C4-2B (cell line): ENCODE measurements around the gene SLC25A21.
"Not testable (repeated sequence)": the region's sequence is repeated elsewhere in the genome, so short reads cannot be mapped to it uniquely, and the experiment has no call there.

ENCODE experiments used
- H3K27ac ChIP-seq: fragments of 450-650 bp; 2 replicates; pipeline ENCODE4 v1.5.1; 2017
- ZFX ChIP-seq: fragments of 450-650 bp; IDR thresholded peaks from 2 replicates; pipeline ENCODE4 v1.6.1; 2017
- TF ChIP-seq, protein P1 (sequence below): fragments of 450-650 bp; conservative IDR thresholded peaks from 2 replicates; pipeline ENCODE4 v1.5.1; 2017; ENCODE audit warnings: mild to moderate bottlenecking

The SLC25A21 gene

DNA sequence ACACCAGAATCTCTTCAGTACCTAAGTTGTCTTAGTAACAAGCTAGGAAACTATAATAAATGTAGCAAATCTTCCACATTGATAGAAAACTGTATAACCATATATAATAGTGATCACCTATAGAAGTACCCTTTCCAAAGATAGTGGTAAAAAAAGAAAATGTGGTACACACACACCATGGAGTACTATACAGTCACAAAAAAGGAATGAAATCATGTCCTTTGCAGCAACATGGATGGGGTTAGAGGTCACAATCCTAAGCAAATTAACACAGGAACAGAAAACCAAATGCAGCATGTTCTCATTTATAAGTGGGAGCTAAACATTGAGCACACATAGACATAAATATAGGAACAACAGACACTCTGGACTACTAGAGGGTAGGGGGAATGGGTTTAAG, 90.5 kb downstream of the SLC25A21 start:
- TF ChIP-seq ZFX: no peak
- TF ChIP-seq, protein P1, sequence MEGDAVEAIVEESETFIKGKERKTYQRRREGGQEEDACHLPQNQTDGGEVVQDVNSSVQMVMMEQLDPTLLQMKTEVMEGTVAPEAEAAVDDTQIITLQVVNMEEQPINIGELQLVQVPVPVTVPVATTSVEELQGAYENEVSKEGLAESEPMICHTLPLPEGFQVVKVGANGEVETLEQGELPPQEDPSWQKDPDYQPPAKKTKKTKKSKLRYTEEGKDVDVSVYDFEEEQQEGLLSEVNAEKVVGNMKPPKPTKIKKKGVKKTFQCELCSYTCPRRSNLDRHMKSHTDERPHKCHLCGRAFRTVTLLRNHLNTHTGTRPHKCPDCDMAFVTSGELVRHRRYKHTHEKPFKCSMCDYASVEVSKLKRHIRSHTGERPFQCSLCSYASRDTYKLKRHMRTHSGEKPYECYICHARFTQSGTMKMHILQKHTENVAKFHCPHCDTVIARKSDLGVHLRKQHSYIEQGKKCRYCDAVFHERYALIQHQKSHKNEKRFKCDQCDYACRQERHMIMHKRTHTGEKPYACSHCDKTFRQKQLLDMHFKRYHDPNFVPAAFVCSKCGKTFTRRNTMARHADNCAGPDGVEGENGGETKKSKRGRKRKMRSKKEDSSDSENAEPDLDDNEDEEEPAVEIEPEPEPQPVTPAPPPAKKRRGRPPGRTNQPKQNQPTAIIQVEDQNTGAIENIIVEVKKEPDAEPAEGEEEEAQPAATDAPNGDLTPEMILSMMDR: no peak
- H3K27ac ChIP-seq: no peak overlapping the region

DNA sequence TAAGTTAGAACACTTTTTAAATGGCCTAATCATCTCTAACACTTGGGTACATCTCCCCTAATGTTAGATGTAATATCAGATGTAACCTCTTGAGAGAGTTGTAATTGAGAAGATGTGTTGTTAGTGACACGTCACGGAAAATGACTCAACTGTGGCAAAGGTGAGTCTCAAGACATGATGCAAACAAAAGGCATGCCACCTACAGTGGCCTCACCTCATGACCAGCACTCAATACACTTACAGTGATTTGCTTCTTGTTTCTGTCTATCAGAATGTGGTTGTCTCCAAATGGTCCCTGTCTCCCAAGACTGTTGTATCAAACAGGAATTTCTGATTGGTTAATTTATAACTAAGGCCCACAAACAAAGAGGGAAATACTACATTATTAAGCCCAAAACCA, 91.2 kb downstream of the SLC25A21 start:
- H3K27ac ChIP-seq: no peak overlapping the region
- TF ChIP-seq, protein P1: no peak
- TF ChIP-seq ZFX: no peak

DNA sequence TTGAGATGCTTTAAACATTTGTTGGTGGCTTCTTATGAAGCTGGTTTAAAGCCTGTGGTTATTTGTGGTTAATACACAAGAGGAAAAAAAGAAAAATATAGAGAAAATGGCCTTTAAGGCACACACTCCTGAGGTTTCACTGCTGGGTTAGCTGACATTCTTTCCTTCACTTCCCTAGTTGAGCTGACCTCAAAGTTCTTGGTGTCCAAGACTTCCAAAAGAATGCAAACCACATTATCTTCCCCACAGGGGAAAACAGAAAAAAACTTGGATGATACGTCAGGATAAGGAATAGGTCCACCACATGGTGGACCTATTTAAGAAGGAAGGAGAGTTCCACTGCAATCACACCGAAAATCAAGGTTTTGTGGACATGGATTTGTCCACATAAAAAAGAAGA, 94.3 kb downstream of the SLC25A21 start:
- TF ChIP-seq ZFX: no peak
- TF ChIP-seq, protein P1: no peak

DNA sequence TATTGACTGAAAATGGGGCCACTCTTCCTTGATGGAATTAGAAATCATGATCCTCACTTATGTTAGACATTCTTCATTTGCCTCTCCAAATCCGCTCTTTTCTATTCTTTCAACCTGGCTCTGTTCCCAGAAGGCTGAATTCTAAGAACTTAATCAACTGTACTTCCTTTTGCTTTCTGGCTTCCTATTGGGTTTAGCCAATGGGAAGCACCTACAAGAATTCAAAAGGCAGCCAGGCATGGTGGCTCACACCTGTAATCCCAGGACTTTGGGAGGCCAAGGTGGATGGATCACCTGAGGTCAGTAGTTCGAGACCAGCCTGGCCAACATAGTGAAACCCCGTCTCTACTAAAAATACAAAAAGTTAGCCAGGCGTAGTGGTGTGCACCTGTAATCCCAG, 98.1 kb downstream of the SLC25A21 start:
- not testable (repeated sequence) for H3K27ac ChIP-seq

More for the DNA sequence above, 94.3 kb downstream of the SLC25A21 start:
- H3K27ac ChIP-seq: no peak overlapping the region

DNA sequence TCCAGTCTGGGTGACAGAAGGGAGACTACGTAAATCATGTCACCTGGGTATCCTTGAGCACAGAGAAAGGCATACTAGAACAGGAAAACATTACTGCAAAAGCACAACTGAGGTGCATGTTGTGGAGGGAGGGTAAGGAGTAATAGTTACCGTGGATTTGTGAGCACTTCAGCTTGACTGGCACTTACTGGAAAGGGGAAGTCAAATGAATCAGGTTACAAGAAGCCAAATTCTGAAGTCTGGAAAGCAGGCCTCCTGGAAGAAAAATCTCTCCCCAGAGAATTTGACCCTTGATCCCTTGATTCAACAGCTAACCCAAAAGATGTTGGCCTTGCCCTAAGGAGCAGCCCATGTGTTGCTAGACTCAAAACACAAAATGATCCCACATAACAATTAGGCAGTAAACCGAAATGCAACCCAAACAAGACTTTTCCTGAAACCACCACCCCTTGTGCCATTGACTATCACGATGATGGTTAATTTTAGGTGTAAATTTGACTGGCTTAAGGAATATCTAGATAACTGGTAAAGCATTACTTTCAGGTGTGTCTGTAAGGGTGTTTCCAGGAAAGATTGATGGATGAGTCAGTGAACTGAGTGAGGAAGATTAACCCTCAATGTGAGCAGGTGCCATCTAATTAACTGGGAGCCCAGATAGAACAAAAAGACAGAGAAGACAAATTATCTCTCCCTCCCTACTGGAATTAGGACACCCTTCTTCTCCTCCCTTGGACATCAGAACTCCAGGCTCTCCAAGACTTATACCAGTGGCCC, 108.8 kb downstream of the SLC25A21 start:
- no peak overlapping the region for H3K27ac ChIP-seq
- TF ChIP-seq, protein P1: no peak
- no peak for TF ChIP-seq ZFX

DNA sequence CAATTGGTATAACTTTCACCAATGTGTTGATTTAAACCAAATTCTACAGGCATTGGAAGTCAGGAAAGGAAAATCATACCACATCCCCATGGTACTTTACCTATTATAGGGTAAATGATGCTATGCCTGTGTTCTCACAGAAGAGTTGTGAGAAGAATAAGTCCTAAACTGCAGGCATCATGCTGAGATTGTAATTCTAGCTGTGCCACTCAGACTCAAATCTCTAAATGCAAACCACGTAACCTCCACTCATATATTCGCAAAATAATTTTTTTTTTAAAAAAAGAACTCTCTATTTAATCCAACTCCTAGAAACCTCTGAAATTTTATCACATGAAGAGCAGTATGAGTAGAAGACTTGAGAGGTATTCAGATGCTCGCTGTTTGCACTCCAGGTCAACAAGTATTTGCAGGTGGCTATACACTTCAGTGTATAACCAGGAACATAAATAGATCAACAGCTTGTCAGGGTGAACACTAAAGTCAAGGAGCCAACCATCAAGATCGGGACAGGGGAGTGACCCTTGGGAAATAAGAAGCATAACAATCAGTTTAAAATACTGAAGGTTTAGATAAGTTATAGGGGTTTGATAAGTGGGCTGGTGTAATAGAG, 110.1 kb downstream of the SLC25A21 start:
- no peak overlapping the region for H3K27ac ChIP-seq

DNA sequence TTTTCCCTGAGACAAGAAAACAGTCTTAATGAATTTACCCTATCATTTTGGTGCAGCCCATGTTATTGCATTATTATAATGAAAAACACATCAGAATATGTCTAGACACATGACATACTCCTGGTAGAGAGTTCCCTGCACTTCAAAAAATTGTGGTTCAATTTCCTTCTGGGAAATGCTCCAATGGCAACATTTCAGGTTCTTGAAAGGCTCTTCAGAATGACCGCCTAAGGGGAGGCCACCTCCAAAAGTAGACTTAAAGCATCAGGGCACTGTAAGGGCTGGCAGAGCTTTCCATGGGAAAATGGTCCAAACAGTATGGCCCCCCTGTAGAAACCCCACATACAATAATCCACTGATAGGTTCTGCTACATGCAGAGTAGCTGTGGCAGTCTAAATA, 110.7 kb downstream of the SLC25A21 start:
- TF ChIP-seq, protein P1: no peak
- no peak for TF ChIP-seq ZFX
- no peak overlapping the region for H3K27ac ChIP-seq

More for the DNA sequence above, 110.1 kb downstream of the SLC25A21 start:
- TF ChIP-seq ZFX: no peak
- TF ChIP-seq, protein P1: no peak
